Calu3 (cell line): Measurements from ENCODE around the gene ABHD4. TPM values are rescaled to one million over a fixed set of nuclear protein-coding genes. Genes with fewer than 3 reads are reported as not detected.

Source experiments
- BruUV-seq: library from RNA; stranded (reverse); fragments of 400-500 nt; replicated peaks from 2 replicates; lab custom pipeline; 2021; lab: Mats Ljungman, UMichigan
- CTCF ChIA-PET: fragments of 300-600 bp; sonication (Branson Sonifier 250); formaldehyde crosslinking; loops from one replicate; lab custom pipeline; 2022; ENCODE audit warnings: antibody characterized with exemption; lab: Charles Lee
- DNase-seq: peaks from one replicate; pipeline ENCODE4 v3.0.0; 2022
- H3K27ac Mint-ChIP-seq: one replicate; pipeline ENCODE4 v1.8.0; 2022; ENCODE audit warnings: mixed read lengths; ENCODE audit not compliant: unreplicated experiment
- H3K27me3 Mint-ChIP-seq: one replicate; pipeline ENCODE4 v1.8.0; 2022; ENCODE audit warnings: mixed read lengths; ENCODE audit not compliant: unreplicated experiment
- H3K36me3 Mint-ChIP-seq: one replicate; pipeline ENCODE4 v1.8.0; 2022; ENCODE audit warnings: mild to moderate bottlenecking, moderate library complexity, mixed read lengths; ENCODE audit not compliant: insufficient read depth, unreplicated experiment
- H3K4me1 Mint-ChIP-seq: one replicate; pipeline ENCODE4 v1.8.0; 2022; ENCODE audit warnings: mild to moderate bottlenecking, low read depth, mixed read lengths; ENCODE audit not compliant: unreplicated experiment
- H3K4me3 Mint-ChIP-seq: one replicate; pipeline ENCODE4 v1.8.0; 2022; ENCODE audit warnings: mild to moderate bottlenecking, low read depth, moderate library complexity, mixed read lengths; ENCODE audit not compliant: unreplicated experiment
- H3K9me3 Mint-ChIP-seq: one replicate; pipeline ENCODE4 v1.8.0; 2022; ENCODE audit warnings: low read depth, mixed read lengths; ENCODE audit not compliant: unreplicated experiment
- intact Hi-C: fragments of 100-400 bp; cut with micrococcal nuclease; formaldehyde crosslinking; loops from one replicate; pipeline ENCODE4 v1.10.0; 2022; ENCODE audit not compliant: unreplicated experiment
- total RNA-seq: library from RNA; stranded (reverse); gene quantifications from 2 replicates; pipeline ENCODE4 v1.2.3, GENCODE V29; 2022
- TF ChIP-seq, protein P1 (sequence below): fragments of 200-600 bp; IDR thresholded peaks from one replicate; pipeline ENCODE4 v1.8.0; 2022; ENCODE audit warnings: antibody characterized with exemption; ENCODE audit not compliant: unreplicated experiment

Gene ABHD4
- total RNA-seq, 1 experiment from 2014 or later = 11.2 TPM

DNA sequence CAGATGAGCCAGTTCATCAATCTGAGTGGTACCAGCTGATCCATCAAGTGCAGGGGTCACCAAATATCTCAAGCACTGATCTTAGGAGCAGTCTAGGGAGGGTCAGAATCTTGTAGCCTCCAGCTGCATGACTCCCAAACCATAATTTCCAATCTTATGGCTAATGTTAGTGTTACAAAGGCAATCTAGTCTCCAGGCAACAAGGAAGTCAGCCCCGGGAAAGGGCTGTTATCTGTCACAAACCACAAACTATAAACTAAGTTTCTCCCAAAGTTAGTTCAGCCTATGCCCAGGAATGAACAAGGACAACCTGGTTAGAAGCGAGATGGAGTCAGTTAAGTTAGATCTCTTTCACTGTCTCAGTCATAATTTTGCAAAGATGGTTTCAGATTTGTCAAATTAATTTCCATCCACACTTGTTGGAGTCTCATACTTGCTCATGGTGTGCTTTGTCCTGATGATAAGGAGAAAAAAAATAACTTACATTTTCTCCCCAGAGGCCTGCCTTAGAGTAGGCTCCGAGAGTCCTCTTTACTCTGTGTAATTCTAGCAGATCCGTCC is 3.9 kb upstream of the ABHD4 start:
- Mint-ChIP-seq H3K27ac (no peak overlapping the region), H3K9me3 (no peaks in the 10 kb centered on the region), H3K4me3 (no peak overlapping the region), H3K27me3 (peaks cover 16% of the 10 kb centered on the region), H3K36me3 (peaks cover 22% of the 10 kb centered on the region), H3K4me1 (peaks cover 16% of the 10 kb centered on the region)
- intact Hi-C loops = no loop called here
- no TSS peak for BruUV-seq
- TF ChIP-seq, protein P1, sequence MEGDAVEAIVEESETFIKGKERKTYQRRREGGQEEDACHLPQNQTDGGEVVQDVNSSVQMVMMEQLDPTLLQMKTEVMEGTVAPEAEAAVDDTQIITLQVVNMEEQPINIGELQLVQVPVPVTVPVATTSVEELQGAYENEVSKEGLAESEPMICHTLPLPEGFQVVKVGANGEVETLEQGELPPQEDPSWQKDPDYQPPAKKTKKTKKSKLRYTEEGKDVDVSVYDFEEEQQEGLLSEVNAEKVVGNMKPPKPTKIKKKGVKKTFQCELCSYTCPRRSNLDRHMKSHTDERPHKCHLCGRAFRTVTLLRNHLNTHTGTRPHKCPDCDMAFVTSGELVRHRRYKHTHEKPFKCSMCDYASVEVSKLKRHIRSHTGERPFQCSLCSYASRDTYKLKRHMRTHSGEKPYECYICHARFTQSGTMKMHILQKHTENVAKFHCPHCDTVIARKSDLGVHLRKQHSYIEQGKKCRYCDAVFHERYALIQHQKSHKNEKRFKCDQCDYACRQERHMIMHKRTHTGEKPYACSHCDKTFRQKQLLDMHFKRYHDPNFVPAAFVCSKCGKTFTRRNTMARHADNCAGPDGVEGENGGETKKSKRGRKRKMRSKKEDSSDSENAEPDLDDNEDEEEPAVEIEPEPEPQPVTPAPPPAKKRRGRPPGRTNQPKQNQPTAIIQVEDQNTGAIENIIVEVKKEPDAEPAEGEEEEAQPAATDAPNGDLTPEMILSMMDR = no peak
- no peak for DNase-seq
- CTCF ChIA-PET = interaction anchor here (1.1 kb wide), 1 partner anchor 38 kb away, joined by 3 read pairs; no protein-coding TSS in a partner anchor

DNA sequence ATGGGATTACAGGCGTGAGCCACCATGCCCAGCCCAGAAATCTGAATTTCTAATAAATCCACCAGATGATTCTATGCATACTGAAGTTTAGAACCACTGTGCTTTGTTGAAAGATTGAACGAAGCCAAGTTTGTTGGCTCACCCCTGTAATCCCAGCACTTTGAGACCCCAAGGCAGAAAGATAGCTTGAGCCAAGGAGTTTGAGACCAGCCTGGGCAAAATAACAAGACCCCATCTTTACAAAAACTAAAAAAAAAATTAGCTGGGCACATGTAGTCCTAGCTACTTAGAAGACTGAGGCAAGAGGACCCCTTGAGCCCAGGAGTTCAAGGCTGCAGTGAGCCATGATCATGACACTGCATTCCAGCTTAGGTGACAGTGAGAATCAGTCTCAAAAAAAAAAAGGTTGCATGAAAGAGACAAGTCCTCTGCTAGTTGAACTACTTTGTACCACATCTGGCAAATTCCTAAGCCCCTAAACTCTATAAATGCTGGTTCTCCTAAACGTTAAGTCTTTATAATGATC is 1.7 kb upstream of the ABHD4 start:
- BruUV-seq = no TSS peak
- CTCF ChIA-PET = no interaction called here
- Mint-ChIP-seq H3K27me3 (peaks cover 16% of the 10 kb centered on the region), H3K36me3 (peaks cover 16% of the 10 kb centered on the region), H3K27ac (no peak overlapping the region), H3K4me1 (peaks cover 19% of the 10 kb centered on the region), H3K4me3 (no peak overlapping the region), H3K9me3 (no peaks in the 10 kb centered on the region)
- TF ChIP-seq, protein P1 = no peak
- intact Hi-C loops = no loop called here
- no peak for DNase-seq

DNA sequence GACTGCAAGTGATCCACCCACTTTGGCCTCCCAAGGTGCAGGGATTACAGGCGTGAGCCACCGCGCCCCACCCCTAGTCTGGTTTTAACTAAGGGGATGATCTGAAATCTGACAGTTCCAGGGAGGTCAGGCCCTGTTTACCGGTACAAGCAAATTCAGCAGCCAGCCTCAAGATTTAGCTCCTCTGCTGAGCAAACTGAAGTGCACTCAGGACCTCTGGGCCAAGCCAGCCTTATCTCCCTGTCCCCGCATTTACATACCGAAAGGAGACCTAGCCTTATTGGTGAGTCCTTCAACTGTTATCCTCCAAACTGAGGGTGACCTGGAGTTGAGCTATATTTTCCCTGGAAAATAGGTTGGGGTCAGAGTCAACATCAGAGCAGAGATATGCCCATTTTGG is 835 bp upstream of the ABHD4 start:
- peaks cover 16% of the 10 kb centered on the region for H3K27me3 Mint-ChIP-seq
- no TSS peak for BruUV-seq
- no peak for DNase-seq
- peak overlapping the region; percentile 86 for H3K4me3 Mint-ChIP-seq
- CTCF ChIA-PET = interaction anchor here (0.8 kb wide), 1 partner anchor 226 kb away, joined by 6 read pairs; no protein-coding TSS in a partner anchor
- H3K27ac Mint-ChIP-seq = no peak overlapping the region
- TF ChIP-seq, protein P1 = no peak
- peaks cover 16% of the 10 kb centered on the region for H3K36me3 Mint-ChIP-seq
- peaks cover 22% of the 10 kb centered on the region for H3K4me1 Mint-ChIP-seq
- no peaks in the 10 kb centered on the region for H3K9me3 Mint-ChIP-seq
- intact Hi-C loops = no loop called here

- Mint-ChIP-seq H3K4me1 (peaks cover 25% of the 10 kb centered on the region), H3K36me3 (peaks cover 16% of the 10 kb centered on the region), H3K27me3 (peaks cover 12% of the 10 kb centered on the region), H3K9me3 (no peaks in the 10 kb centered on the region), H3K4me3 (peak overlapping the region; percentile 86), H3K27ac (peak overlapping the region; percentile 29)
- intact Hi-C loops = no loop called here
- CTCF ChIA-PET = interaction anchor here (0.6 to 2.0 kb wide), 4 partner anchors 8 to 226 kb away, joined by 5 to 20 read pairs (median 11); partner anchors contain the start of gene DAD1
- no TSS peak for BruUV-seq
- TF ChIP-seq, protein P1 = no peak
- no peak for DNase-seq
Measured at GRCh38 chr14:22597771-22598098, 365 bp upstream of the ABHD4 start.
